HuH-7 (cell line): Measurements from ENCODE around the gene TRAPPC8.
"Not testable (repeated sequence)": the region's sequence is repeated elsewhere in the genome, so short reads cannot be mapped to it uniquely, and the experiment has no call there.

Experiments used
- DNase-seq: peaks from one replicate; pipeline ENCODE4 v3.0.0; 2011; ENCODE audit warnings: low spot score

The TRAPPC8 gene

DNA sequence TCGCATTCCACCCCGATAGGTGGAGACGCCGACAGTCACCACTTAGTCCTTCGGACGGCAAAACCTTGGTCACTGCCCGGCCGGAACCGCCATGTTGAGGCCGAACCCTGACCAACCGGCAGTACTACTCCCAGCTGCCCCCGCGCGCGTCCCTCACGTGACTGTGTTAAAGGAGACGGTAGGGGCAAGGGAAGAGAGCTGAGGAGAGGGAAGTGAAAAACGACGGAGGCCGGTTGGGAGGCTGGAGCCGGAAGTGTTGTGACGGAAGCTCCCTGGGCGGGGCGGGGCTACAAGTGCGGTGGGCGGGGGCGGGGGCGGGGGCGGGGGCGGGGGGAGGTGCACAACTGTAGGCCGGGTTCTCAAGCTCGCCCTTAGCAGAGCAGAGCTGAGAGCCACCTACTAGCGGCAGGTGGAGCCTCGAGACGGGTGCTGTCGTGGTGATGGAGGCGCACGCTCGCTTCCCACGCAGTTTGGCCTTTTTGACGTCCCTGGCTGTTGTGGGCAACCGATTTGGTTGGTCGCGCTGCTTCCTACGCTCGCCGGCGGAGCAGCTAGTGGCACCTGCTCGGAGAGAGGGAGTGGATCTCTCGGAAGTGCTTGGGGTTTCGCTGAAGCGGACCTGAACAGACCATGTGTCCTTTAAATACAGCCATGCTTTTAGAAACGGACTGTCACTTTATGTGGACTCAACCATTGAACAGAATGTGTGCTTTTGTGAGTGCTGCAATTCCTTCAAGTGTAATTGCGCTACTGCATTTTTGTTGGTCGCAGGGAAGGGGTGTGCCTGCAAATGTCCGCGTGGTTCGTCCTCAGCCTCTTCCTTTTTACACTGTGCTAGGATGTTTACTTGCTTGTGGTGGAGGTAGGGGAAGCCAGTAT is at the start of gene TRAPPC8:
Gene TRAPPC8 (minus strand): TSS at position 130 of the 879 bp plus-strand sequence. CDS start 364 bp downstream, outside the sequence.
- peak; percentile 73 for DNase-seq

DNA sequence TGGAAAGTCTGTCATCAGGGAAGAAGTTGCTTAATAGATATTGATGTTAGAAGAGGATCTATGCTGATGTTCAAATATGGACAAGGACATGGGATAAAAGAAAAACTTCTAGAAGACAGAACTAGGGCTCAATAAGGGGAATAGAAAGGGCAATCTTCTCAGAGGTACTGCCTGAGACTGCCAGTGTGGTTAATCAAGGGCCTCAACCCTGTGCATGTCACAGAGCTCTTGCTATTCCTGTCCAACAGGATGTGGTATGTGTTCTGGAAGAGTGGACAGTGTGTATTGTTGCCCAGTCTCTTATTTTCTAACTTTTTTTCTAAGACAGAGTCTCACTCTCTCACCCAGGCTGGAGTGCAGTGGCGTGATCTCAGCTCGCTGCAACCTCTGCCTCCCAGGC is 47.9 kb upstream of the TRAPPC8 start:
- no peak for DNase-seq

- no peak for DNase-seq
These were observed 41.0 kb upstream of the TRAPPC8 start for GRCh38 chr18:31983976-31984375.

DNA sequence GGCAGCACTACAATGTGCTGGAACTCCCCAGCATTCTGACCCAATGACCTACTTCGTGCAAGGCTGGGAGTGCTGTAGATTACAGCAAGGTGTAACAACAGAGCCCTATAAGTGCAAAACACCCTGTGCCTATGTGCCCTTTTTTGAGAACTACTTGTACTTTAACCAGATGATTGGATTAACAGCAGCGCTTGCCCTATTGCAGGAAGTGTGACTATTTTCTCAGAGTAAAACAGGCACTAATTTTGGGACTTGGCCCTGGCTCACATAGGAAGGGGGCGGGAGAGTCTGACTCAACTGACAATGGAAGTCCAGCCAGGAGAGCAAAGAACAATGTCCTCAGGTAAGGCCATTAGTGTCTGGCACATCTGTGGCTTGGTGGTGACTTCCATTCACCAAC is 40.1 kb upstream of the TRAPPC8 start:
- DNase-seq, result no peak

DNA sequence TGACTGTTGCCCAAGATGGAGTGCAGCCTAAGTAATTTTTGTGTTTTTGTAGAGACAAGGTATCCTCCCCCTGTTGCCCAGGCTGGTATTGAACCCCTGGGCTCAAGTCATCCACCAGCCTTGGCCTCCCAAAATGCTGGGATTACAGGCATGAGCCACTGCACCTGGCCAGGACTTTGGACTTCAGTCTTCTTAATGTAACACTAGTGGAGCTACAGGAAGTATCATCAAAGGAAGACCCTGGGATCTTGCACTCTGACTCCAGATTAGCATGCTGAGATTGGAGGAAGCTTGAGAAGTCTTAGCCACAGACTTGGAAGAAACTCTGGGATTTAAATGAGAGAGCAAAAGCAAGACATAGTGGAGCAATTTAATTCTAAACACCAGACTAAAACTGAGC is 37.9 kb upstream of the TRAPPC8 start:
- DNase-seq, result no peak

GRCh38 chr18:31979714-31980113 is 36.8 kb upstream of the TRAPPC8 start:
- DNase-seq, result no peak

DNA sequence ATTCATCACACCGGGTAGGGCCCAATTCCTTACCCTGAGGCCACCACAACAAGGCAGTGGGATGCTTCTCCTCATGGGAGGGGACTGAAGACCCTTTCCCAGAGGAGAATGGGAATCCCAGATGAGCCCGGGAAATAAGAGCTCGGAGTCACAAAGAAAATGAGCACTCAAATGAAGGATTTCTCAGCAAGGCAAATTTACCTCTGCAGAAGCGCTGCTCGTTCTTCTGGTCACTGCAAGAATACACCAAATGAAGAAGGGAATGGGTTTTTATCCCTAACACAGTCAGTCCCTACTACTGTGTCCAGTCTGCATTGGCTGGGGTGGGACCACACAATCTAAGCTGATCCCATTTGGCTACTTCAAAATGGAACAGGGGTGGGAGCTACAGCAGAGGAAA is 35.7 kb upstream of the TRAPPC8 start:
- DNase-seq, result no peak

DNA sequence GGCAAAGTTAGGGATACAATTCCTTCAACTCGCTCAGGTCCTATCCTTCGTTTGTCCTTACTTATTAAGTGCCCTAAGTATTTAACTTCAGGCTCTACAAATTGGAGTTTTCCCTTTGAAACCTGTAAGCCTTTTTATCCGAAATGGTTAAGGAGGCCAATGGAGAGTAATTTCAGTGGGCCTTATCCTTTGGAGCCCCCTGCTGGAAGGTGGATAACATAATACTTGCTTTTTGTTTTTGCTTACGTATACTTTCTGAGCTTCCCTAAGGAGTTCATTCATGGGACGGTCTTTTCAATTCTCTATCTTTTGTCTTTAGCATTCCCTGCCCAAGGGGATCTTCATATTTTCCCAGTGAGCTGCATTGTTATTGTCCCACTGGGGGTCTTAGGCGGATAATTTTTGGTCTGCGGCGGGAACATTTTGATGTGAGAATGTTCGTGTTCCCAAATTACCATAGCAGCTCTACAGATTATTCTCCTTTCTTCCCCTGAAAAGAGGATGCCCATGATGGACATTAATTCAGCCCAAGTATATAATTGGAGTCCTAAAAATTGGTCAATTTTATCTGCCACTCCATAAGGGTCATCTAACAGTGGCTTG is 34.4 kb upstream of the TRAPPC8 start:
- peak; percentile 8 for DNase-seq

DNA sequence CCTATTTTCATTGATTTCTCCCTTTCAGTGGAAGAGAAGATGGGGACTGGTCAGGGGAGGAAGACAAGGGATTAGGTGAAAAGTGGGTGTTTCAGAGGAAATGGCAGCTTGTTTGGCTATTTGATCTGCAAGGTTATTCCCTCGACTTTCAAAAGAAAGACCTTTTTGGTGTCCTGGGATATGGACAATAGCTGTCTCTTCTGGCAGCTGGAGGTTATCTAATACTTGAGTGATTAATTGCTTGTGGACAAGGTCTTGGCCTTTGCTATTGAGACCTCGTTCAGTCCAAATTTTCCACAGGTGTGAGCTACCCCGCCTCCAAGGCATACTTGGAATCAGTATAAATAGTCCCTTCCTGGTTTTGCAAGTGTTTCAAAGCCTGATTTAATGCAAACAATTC is 33.3 kb upstream of the TRAPPC8 start:
- DNase-seq, result no peak

- no peak for DNase-seq
These were observed 31.1 kb upstream of the TRAPPC8 start for GRCh38 chr18:31973929-31974546.

- DNase-seq, result no peak
These were observed 27.7 kb upstream of the TRAPPC8 start for GRCh38 chr18:31970617-31971016.

GRCh38 chr18:31965316-31965970 is 22.5 kb upstream of the TRAPPC8 start:
- DNase-seq, result no peak

DNA sequence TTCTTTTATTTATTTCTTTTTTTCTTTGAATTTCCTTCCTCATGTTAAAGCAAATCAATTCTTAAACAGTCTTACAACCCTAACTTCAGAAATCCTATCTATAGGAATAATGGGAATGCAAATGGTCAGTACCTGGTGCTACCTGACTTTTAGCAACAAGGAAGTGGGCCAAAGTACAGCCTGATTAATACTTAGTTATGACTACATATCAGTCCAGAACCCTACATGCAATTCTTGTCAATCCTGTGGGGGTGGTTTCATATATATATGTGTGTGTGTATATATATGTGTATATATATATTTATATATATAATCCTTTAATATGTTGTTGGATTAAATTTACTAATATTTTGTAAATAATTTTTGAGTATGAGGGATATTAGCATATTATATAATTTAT is 14.8 kb upstream of the TRAPPC8 start:
- no peak for DNase-seq

GRCh38 chr18:31954349-31954748 is 11.4 kb upstream of the TRAPPC8 start:
- no peak for DNase-seq

DNA sequence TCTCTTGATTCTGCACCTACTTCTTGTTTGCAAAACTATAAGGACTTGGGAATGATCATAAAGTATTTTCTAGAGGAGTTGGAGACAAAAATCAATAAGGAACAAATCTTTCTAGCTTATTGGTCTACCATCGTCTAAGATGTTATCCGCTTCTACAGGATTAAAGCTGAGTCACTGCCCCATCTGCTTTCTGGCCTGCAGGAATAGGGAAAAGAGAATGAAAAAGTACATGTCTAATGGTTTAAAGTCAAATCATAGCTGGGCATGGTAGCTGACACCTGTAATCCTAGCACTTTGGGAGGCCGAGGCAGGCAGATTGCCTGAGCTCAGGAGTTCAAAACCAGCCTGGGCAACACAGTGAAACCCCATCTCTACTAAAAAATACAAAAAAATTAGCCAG is 10.8 kb upstream of the TRAPPC8 start:
- DNase-seq, result not testable (repeated sequence)

- no peak for DNase-seq
These were observed 9.3 kb upstream of the TRAPPC8 start for GRCh38 chr18:31952223-31952622.

DNA sequence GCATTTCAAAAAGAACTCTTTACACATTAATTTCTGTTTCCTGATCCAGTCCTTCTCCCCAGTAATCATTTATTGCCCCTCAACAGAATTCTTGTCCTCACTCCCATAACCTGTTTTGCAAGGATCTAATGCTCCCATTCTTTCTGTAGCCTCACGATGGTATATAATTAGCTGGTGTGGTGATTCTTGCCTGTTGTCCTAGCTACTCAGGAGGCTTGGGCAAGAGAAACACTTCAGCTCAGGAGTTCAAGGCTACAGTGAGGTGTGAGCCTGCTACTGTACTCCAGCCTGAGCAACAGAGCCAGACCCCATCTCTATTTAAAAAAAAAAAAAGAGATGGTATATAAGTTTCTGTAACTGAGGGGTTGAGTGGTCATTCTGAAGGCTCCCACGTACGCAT is 7.7 kb upstream of the TRAPPC8 start:
- no peak for DNase-seq

- not testable (repeated sequence) for DNase-seq
These were observed 5.4 kb upstream of the TRAPPC8 start for GRCh38 chr18:31948349-31948748.

- DNase-seq, result no peak
These were observed 3.5 kb upstream of the TRAPPC8 start for GRCh38 chr18:31946305-31947046.

GRCh38 chr18:31943878-31944816 is 1.2 kb upstream of the TRAPPC8 start:
- no peak for DNase-seq
